ENCODE results near the gene IFNGR2.

GRCh38 chr21:33433001-33433400, 29.8 kb downstream of the IFNGR2 start:
- TF ChIP-seq NFE2 (CRISPR knock-in tag; IDR thresholded peaks at IDR 0.05) (no peak), CEBPG (CRISPR knock-in tag; IDR thresholded peaks at IDR 0.05) (no peak), ZFP91 (CRISPR knock-in tag; IDR thresholded peaks at IDR 0.05; ENCODE audit: borderline replicate concordance) (no peak), TP53 (CRISPR knock-in tag; conservative IDR thresholded peaks at IDR 0.05) (no peak), IRF2 (CRISPR knock-in tag; IDR thresholded peaks at IDR 0.05) (no peak), EZH2 (conservative IDR thresholded peaks at IDR 0.05; ENCODE audit: low read depth, low read length) (no peak), NFYB (CRISPR knock-in tag; IDR thresholded peaks at IDR 0.05) (no peak), ZNF713 (CRISPR knock-in tag; IDR thresholded peaks at IDR 0.05) (no peak), MED1 (CRISPR knock-in tag; IDR thresholded peaks at IDR 0.05) (no peak)

All from HepG2 (cell line).